Measurements from ENCODE around the gene MID1.

- TF ChIP-seq CTCF (IDR thresholded peaks at IDR 0.05 in 4 of 5, conservative IDR thresholded peaks at IDR 0.05 in 1 of 5), result no peak
- no peak for TF ChIP-seq POLR2A (IDR thresholded peaks at IDR 0.05)
These were observed 46.8 kb upstream of the MID1 start for GRCh38 chrX:10667143-10667542.

Measured in gastrocnemius medialis (tissue), 4 donors.